Fibroblast of pulmonary artery (primary cell): ENCODE measurements around the gene AFF4.
A peak's percentile ranks its signal among the peaks of the same experiment; 100 is the strongest.

ENCODE experiments used
- DNase-seq: peaks from one replicate; pipeline ENCODE4 v3.0.0-alpha.2; 2010; ENCODE audit warnings: low read depth
- H3K4me3 ChIP-seq: replicated peaks from 2 replicates; pipeline ENCODE4 v1.5.1; 2011; ENCODE audit warnings: low read depth, mild to moderate bottlenecking, control low read depth, low read length, moderate library complexity
- TF ChIP-seq, protein P1 (sequence below): IDR thresholded peaks from 2 replicates; pipeline ENCODE4 v1.5.1; 2011; ENCODE audit warnings: mild to moderate bottlenecking, control low read depth, low read length, inconsistent platforms; ENCODE audit errors: missing control alignments

Gene AFF4

GRCh38 chr5:132916086-132916485 lies 47.3 kb downstream of the AFF4 start:
- DNase-seq: no peak
- no peak overlapping the region for H3K4me3 ChIP-seq
- TF ChIP-seq, protein P1, sequence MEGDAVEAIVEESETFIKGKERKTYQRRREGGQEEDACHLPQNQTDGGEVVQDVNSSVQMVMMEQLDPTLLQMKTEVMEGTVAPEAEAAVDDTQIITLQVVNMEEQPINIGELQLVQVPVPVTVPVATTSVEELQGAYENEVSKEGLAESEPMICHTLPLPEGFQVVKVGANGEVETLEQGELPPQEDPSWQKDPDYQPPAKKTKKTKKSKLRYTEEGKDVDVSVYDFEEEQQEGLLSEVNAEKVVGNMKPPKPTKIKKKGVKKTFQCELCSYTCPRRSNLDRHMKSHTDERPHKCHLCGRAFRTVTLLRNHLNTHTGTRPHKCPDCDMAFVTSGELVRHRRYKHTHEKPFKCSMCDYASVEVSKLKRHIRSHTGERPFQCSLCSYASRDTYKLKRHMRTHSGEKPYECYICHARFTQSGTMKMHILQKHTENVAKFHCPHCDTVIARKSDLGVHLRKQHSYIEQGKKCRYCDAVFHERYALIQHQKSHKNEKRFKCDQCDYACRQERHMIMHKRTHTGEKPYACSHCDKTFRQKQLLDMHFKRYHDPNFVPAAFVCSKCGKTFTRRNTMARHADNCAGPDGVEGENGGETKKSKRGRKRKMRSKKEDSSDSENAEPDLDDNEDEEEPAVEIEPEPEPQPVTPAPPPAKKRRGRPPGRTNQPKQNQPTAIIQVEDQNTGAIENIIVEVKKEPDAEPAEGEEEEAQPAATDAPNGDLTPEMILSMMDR: no peak

DNA sequence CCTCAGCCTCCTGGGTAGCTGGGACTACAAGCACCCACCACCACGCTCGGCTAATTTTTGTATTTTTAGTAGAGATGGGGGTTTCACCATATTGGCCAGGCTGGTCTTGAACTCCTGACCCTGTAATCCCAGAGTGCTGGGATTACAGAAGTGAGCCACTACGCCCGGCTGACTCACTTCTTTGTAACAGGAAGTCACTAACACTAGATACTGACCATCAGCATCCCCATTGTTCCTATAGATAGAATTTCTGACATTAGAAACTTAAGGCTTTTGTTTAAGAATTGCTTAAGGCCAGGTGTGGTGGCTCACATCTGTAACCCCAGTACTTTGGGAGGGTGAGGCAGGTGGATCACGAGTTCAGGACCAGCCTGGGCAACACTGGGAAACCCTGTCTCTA lies 47.8 kb downstream of the AFF4 start:
- H3K4me3 ChIP-seq: no peak overlapping the region
- TF ChIP-seq, protein P1: no peak
- peak; percentile 25 for DNase-seq

GRCh38 chr5:132909702-132910101 lies 53.7 kb downstream of the AFF4 start:
- DNase-seq: no peak
- TF ChIP-seq, protein P1: no peak
- H3K4me3 ChIP-seq: no peak overlapping the region

DNA sequence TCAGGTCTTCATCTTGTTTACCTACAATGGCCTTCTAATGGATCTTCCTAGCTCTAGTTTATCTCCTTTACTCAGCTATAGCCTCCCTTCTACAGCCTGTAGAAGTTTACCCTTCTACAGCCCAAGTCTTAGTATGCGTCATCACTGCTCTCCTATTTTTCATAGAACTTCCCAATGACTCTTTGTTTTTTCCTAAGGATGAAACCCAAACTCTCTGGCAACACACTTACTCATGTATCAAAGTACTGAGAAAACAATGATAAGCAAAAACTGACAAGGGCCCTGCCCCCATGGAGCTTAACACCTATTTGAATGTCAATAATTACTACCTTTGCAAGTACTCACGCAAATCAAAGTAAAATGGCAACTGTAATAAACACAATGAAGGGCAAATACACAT lies 56.3 kb downstream of the AFF4 start:
- no peak for DNase-seq
- TF ChIP-seq, protein P1: no peak
- H3K4me3 ChIP-seq: no peak overlapping the region

DNA sequence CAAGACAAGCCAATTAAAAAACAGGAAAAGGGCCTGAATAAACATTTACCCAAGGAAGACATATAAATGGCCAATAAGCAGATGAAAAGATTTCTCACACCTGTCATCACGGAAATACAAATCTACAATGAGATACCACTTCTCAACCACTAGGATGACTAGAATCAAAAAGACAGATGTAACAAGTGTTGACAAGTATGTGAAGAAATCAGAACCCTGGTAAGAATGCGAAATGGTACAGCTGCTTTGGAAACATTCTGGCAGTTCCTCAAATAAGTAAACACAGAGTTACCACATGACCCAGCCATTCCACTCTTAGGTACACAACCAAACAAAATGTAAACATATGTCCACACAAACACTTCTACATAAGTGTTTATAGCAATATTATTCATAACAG lies 57.5 kb downstream of the AFF4 start:
- H3K4me3 ChIP-seq: no peak overlapping the region
- TF ChIP-seq, protein P1: peak; percentile 5
- DNase-seq: peak; percentile 60

DNA sequence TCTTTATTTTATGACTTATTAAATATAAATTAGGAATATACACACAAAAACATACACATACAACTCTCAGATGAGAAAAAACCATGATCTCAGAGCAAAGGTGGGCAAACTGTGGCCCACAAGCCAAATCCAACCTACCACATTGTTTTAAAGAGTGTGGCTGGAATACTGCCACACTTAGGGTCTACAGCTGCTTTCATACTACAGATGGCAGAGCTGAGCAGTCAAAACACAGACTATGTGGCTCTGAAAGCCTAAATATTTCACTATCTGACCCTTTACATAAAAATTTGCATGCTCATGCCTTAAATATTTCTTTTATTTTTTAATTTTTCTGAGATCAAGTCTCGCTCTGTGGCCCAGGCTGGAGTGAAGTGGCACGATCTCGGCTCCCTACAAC lies 61.7 kb downstream of the AFF4 start:
- TF ChIP-seq, protein P1: no peak
- DNase-seq: no peak
- H3K4me3 ChIP-seq: no peak overlapping the region

GRCh38 chr5:132901036-132901435 lies 62.4 kb downstream of the AFF4 start:
- no peak overlapping the region for H3K4me3 ChIP-seq
- TF ChIP-seq, protein P1: no peak
- DNase-seq: no peak
